Activated T-cell treated with anti-CD3 and anti-CD28 coated beads for 4 hours (primary cell): ENCODE results near the gene GABPB1.

Source experiments
- DNase-seq: peaks from one replicate; pipeline ENCODE4 v3.0.0-alpha.2; 2020

The GABPB1 gene

DNA sequence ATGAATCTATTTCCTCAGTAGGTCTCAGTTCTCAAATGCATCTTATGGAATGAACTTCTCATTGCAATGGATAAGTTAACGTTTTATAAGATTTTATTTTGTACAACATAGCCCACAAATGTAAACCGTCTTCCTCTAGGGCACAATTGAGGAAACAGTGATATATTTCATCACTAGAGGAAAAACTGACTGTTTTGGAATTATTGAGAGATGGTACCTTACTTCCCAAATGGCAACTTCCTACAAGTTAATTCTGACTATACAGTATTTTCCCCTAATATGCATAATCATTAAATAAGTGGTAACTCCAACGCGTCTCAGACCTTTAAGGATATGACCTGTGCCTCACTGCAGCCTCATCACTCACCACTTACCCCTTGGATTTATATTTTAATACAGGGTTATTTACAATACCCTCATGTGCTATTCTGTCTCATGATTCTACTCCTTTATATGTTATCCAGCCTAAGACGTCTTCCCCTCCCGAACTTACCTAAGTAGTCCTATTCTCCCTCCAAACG lies 13.3 kb downstream of the GABPB1 start:
- no peak for DNase-seq

DNA sequence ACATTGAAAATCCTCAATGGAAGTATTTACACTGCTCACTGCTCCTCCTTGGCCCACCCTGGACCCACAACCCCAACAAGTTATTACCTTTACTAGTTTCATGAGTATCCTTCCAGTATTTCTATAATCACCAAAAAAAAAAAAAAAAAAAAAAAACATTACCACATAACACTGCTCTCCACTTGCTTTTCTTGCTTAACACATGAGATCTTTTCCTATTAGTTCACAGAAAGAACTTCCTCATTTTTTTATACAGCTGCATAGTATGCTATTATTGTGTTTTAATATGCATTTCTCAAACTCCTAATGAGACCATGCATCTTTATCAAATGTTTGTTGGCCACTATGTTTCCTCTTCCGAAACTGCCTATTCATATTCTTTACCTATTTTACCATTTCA lies 14.6 kb downstream of the GABPB1 start:
- DNase-seq = no peak

DNA sequence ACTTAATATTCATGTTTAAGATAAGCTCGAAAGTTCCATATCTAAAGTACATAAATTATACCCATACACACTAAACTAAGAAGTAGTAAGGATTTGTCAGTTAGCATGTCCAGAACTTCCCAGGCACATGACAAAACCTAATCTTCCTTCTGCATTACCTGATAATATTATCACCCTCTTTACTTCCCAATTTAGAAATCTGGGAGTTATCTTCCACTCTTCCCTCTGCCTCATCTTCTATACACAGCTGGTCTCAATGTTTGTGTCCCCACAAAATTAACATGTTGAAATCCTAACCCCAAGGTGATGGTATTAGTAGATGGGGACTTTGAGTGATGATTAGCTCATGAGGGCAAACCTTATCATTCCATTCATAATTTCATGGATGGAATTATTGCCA lies 15.3 kb downstream of the GABPB1 start:
- no peak for DNase-seq

DNA sequence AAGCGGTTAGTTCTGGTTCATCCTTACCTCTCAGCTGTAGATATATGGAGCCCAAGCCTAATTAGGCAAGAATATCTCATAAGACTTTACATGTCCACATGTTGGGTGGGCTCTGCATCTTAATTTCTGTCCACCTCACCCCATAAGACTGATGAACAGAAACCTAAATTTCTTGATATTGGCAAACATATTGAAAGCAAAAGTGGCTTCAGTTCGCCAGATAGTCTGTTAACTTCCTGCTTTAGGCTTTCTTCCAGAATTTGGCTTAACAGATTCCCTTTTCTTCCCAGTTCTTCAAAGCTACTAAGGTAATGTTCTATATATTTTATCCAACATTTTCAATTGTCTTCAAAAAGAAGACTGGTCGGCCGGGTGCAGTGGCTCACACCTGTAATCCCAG lies 19.7 kb downstream of the GABPB1 start:
- no peak for DNase-seq

DNA sequence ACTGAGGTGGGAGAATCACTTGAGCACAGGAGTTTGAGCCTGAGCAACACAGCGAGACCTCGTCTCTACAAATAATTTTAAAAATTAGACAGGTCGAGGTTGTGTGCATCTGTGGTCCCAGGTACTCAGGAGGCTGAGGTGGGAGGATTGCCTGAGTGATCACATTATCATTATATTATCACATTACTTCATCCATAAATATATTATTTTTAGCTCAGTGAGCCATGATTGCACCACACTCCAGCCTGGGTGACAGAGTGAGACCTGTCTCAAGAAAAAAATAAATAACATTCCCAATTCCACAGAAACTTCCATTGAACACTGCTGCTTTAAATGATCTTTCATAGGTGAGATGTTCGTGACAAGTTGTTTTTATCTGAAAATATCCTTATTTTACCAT lies 21.8 kb downstream of the GABPB1 start:
- no peak for DNase-seq

DNA sequence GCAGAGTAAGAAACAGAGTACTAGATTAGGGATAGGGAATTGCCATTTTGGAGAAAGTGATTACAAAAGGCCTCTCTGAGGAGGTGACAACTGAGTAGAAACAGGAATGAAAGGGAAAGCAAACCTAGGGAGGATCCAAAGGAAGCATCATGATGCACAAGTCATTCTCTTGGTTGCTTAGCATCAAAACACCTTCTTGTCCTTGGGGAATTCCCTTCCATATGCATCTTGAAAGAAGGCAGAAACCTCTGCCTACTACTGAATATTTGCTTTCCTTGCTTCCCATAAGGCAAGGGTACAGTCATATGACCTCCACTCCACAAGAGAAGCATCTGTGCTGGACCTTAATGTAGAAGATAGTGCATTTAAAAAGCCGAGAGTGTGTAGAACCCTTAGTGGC lies 24.1 kb downstream of the GABPB1 start:
- no peak for DNase-seq

DNA sequence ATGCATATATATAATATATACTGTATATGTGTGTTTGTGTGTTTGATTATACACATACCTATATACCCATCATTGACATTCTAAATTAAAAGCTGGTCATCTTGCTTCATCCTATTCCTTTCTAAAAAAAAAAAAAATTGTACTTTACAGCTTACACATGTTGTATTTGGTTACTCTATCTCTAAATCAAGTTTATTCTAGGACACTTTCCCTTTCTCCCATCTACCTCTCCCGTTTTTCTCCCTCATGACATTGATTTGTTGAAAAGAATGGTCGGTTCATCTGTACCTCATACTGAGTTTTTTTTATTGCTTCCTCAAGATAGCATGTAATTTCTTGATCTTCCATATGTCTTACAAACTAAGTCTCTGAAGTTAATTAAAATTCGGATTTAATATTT lies 26.9 kb downstream of the GABPB1 start:
- no peak for DNase-seq

DNA sequence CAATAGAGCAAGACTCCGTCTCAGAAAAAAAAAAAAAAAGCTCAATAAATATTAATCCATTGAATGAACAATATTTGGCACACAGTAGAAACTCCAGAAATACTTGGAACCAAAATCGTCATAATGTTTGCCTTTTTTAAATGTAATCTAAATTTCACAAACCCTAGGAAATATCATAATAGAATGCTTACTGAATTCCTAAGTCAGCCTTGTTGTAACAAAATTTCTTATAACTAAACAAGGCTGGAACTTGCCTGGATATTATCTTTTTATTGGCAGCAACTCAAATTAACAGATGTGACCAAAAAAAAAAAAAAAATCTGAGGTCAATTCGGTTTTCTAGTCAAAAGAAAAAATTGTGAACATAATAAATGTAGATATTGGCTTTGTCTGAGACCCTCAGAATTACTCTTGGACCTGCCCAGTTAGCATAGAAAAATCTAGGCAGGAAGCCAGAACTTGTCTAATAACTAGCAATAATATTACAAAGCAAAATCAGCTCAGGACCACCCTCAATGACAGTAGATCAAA lies 33.3 kb downstream of the GABPB1 start:
- no peak for DNase-seq

DNA sequence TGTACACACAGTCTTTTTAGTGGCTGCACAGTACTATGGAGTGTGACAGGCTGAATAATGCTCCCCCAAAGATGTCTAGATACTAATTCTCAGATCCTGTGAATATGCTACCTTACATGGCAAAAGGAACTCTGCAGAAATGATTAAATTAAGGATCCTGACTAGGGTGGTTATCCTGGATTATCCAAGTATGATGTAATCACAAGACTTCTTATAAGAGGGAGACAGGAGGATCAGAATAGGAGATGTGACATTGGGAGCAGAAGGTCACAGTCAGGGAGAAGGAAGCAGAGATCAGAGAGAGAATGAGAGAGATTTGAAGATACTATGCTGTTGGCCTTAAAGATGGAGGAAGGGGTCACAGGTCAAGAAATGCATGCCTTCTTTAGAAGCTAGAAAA lies 34.5 kb downstream of the GABPB1 start:
- no peak for DNase-seq

DNA sequence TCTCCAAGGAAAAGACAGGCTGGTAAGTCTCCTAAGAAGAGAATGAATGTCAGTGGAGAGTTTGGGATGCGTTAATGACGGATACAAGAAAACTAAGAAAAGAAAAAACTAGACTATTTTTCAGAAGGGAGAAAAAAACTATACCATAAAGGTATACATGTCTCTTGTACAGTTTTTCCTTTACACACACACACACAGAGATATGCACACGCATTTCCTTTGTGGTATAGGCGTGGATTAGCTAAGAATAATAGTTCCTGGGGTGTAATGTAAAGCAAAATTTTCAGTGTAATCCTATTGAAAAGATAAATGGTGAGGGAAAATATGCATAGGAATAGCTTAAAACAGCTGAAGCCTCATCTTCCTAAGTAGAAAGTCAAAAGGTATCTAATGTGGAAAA lies 36.3 kb downstream of the GABPB1 start:
- no peak for DNase-seq

DNA sequence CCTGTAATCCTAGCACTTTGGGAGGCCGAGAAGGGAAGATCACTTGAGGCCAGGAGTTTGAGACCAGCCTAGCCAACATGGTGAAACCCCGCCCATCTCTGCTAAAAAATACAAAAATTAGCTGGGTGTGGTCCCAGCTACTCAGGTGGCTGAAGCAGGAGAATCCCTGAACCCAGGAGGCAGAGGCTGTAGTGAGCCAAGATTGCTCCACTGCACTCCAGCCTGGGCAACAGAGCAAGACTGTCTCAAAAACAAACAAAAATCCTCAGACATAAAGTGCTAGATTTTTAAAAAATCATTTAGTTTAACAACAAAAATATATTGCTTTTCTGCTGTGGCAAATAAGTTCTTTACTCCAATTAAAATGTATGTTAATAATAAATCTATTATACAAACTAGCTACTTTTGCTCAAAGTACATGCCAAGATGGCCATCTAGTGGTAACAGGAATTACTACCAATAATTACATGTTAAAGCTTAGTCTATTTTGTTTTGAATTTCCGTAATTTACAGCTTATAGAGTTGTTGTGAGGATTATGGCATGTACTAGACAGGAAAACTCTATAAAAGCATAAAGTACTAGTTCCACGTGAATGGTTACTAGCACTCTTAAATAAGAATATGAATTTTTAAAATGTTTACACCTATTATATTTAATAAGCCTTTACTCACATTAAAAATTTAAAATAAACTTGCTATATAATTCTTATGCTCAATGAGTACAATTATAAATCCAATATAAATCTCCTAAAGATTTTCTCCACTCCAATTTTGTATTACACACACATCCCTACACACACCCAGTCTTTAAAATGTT lies 39.0 kb downstream of the GABPB1 start:
- no peak for DNase-seq

DNA sequence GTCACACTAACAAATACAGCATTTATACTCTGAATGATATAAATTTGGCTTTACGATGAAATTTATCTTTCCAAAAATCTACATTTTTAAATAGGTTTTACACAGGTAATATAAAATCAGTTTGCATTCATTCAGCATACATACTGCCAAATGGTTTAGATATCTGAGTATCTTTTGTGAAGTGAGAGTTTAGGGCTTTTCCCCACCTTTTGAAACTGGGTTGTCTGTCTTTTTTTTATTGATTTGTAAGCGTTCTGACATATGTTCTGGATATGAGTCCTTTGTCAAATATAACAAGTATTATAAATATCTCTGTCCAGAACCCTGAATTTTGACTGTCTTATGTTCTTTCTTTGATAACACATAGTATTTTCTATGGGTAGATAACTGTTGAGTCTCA lies 42.4 kb downstream of the GABPB1 start:
- DNase-seq = no peak

DNA sequence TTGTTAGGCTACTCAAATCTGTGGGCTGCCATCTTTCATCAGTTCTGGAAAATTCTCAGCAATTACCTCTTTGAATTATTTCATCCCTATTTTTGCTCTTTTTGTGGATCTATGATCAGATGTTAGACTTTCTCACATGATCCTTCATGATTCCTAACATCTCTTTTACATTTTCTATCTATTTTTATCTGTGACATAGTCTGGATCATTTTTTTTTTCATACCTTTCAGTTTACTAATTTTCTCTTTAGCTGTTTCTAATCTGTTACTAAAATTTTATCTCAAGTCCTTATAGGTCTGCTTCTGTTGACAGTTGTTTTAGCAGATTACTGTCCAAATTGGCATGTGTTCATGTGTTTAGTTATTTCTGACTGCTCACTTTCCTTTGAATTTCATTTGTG lies 47.2 kb downstream of the GABPB1 start:
- no peak for DNase-seq

DNA sequence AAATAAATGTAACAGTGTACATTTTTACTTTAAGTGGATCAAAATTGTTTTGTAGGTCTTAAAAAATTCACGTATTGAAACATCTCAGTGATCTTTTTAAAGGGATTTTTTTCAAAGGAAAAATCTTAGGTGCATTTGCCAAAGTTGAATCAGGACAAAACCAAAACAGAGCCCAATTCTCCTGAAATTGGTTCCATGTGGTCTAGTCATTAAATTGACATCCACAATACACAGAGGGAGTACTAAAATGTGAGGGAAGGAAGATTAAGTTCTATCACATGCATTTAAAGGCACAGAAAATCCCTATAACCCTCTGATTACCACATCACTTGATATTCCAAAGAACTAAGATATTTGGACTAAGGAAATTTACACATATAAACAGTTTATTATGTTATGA lies 50.2 kb downstream of the GABPB1 start:
- no peak for DNase-seq

DNA sequence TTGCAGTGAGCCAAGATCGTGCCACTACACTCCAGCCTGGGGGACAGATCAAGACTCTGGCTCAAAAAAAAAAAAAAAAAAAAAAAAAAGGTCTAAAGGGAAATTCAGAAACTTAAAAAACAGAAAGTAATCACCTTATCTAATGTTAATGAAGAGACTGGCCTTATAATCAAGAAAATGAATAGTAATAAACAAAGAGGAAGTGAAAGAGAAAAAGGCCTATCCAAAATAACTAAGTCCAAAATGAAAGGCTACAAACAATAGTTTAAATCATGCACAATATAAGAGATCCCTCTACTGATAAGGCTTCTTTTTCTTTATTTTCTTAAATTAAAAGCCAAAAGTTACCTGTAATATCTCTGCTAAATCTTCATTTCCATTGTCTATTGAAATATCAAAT lies 52.4 kb downstream of the GABPB1 start:
- DNase-seq = no peak

DNA sequence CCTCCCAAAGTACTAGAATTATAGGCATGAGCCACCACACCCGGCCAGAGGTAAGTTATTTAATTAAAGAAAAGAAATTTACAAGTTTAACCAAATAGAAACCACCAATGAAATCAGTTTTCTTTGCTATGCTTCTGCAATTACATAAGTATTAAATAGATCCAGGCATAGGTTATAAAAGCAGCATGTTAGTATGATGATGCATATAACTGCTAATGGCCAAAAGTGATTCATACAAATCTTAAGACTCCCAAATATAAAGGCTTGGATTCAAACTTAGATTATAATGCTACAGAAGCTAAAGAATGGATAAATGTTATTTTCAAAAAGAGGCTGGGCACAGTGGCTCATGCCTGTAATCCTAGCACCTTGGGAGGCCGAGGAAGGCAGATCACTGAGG lies 56.7 kb downstream of the GABPB1 start:
- no peak for DNase-seq

DNA sequence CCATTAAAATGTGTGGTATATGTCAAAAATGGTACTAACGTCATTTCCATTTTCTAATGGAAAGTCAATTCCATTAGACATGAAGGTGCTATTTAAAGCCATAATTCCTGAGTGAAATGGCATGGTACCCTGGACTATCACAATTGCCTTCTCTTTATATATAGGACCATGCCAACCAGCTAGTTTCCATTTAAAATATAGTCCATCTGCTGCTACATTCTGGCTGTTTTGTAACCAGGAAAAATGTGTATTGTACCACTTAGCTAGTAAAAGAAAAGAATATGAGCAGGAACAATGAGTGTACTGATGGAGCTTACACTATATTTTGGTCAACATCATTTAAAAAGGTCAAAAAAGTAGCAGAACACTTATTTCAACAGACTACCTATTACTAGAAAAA lies 59.0 kb downstream of the GABPB1 start:
- DNase-seq = no peak

DNA sequence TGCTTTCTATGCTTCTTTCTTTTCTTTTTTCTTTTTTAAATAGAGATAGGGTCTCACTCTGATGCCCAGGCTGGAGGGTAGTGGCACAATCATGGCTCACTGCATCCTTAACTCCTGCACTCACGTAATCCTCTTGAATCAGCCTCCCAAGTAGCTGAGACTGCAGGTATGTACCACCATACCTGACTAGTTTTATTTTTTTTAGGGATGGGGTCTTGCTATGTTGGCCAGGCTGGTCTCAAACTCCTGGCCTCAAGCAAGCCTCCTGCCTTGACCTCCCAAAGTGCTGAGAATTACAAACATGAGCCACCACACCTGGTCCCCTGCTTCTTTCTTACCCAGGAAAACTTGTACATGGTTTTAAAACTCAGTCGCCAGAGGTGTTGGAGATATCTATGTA lies 65.2 kb downstream of the GABPB1 start:
- no peak for DNase-seq

DNA sequence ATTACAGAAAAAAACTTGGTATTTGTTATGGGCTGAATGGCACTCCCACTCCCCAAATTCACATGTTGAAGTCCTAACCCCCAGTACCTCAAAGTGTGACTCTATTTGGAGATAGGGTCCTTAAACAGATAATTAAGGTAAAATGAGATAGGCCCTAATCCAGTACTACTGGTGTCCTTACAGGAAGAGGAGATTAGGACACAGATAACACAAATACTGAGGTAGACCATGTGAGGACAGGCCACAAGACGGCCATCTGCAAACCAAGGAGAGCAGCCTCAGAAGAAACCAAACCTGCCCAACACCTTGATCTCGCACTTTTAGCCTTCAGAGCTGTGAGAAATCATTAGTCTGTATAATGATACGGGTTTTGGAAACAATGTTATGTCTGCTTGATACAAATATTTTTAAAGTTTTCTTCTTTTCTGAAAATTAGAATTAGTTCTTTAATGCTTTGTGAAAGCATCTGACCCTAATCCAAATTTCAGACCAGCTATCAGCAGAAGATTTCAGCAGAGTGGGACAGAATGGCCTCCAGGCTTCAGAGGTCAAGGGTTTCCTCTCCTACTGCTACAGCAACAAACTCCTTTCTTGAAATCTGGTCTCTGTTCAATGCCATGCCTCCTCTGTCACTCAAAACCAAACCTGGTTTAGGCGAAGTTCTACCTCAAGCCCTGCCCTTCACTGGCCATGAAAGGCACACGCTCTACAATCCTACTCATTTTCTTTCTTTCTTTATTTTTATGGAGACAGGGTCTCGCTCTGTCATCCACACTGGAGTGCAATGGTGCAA lies 67.5 kb downstream of the GABPB1 start:
- no peak for DNase-seq

DNA sequence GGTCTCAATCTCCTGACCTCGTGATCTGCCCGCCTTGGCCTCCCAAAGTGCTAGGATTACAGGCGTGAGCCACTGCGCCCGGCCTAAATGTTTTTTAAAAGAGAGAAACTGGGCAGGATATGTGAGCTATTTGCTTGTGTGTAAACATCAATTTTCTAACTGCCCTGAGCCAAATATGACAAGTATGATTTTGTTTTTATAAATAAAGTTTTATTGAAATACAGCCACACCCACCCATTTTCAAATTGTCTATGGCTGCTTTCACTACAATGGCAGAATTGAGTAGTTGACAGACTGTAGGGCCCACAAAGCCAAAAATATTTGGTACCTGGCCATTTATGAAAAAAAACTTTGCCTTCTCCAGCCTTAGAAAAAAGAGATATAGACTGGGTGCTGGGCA lies 73.6 kb downstream of the GABPB1 start:
- DNase-seq = no peak

DNA sequence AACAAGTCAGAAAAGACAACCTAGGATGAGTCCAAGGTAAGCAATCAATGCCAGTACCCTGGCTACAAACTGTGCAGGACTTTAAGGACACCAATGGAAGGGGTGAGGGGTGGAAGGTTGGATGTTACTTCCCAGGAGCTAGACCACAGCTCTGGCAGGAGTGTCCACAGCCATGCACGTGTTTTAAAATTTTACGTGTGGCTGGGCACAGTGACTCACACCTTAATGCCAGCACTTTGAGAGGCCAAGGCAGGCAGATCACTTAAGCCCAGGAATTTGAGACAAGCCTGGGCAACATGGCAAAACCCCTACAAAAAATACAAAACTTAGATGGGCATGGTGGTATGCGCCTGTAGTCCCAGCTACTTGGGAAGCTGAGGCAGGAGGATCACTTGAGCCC lies 74.7 kb downstream of the GABPB1 start:
- DNase-seq = no peak

DNA sequence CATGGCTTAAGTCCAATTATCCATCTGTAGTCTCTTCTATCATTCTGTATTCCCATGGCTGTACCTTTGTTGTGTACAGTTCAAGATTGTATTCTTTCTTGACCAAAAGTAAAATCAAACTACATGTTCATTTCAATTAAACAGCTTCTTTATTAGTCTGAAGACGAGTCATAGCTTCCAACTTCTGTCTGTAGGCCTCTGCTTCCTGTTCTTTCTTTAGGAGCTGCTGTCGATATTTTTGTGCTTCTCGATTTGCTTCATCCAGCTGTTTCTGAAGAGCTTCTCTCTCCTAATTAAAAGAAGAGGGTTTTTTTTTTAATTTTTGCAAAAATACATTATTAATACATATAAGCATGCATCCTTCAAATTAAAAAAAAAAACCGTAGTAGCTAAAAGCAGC lies 76.5 kb downstream of the GABPB1 start:
- no peak for DNase-seq

DNA sequence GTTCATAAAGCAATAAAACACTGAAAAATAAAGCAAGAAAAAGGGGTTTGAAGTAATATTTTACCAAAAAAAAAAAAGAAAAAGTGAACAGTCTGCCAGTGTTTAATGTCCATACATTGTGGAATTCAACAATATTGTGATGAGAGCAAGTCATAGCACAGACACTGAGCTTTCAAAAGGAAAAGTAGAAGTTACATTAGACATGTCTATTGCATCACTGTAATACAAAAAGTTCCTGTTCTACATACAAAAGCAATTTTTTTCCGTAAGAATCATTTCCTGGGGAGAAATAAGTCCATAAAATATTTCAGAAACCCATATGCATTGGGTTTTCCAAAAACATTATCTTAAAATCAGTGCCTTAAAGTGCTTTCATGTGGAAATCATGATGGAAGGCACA lies 77.6 kb downstream of the GABPB1 start:
- no peak for DNase-seq

DNA sequence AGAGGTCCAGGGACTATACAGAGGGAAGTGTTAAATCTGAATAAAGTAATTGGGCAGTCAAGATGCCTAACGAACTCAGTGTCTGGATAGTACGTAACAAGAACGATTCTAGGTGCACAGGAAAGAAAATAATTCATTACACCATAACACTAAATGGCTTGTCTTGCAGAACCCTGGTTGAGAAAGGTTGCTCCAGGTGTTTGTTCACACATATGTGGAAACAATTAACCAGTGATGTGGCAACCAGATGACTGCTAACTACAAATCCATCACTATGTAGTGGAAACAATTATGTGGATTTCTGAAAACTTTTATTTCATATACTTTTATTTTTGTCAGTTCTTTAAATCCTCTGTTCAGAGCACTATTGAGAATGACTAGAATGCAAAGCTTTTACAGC lies 79.1 kb downstream of the GABPB1 start:
- DNase-seq = no peak
